Measurements from ENCODE around the gene AKAP13. TPM values are rescaled to one million over a fixed set of nuclear protein-coding genes. Genes with fewer than 3 reads are reported as not detected.

Gene AKAP13
- total RNA-seq, 4 donors from 2014 or later = 189 to 405 (median 244) TPM

DNA sequence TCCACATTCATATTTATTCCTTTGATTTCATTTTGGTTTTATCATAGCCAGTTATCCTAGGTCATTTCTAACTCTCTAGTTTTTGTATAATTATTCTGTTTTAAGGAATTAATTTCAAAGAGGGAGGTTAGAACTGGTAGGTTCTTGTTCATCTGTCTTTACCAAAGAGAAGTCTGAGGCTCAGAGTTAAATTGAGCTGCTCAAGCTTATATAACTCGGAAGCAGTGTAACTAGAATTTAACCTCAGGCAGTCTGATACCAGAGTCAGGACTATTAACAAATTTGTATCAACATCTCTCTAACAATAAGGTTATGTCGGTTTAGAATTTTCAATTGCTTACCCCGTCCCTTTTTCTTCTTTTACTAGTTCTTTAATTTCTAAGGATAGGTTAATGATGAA, 84.1 kb downstream of the AKAP13 start:
- H3K4me1 ChIP-seq = peaks cover 19 to 30% of the 10 kb centered on the region in 2 donors
- no peak overlapping the region for H3K27ac ChIP-seq
- H3K4me3 ChIP-seq (replicated peaks in 1 of 3) = no peak overlapping the region
- intact Hi-C loops (cut with DNase I) = no loop called here
- no peak for DNase-seq
- TF ChIP-seq, protein P1, sequence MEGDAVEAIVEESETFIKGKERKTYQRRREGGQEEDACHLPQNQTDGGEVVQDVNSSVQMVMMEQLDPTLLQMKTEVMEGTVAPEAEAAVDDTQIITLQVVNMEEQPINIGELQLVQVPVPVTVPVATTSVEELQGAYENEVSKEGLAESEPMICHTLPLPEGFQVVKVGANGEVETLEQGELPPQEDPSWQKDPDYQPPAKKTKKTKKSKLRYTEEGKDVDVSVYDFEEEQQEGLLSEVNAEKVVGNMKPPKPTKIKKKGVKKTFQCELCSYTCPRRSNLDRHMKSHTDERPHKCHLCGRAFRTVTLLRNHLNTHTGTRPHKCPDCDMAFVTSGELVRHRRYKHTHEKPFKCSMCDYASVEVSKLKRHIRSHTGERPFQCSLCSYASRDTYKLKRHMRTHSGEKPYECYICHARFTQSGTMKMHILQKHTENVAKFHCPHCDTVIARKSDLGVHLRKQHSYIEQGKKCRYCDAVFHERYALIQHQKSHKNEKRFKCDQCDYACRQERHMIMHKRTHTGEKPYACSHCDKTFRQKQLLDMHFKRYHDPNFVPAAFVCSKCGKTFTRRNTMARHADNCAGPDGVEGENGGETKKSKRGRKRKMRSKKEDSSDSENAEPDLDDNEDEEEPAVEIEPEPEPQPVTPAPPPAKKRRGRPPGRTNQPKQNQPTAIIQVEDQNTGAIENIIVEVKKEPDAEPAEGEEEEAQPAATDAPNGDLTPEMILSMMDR (IDR thresholded peaks at IDR 0.05) = no peak
- TF ChIP-seq POLR2A (IDR thresholded peaks at IDR 0.05) = no peak
- no peaks in the 10 kb centered on the region for H3K36me3 ChIP-seq
- H3K27me3 ChIP-seq = no peaks in the 10 kb centered on the region
- no peaks in the 10 kb centered on the region for H3K9me3 ChIP-seq
- WGBS, 2 donors = 87 to 93% methylated on average over 3 of the region's 3 CpGs

DNA sequence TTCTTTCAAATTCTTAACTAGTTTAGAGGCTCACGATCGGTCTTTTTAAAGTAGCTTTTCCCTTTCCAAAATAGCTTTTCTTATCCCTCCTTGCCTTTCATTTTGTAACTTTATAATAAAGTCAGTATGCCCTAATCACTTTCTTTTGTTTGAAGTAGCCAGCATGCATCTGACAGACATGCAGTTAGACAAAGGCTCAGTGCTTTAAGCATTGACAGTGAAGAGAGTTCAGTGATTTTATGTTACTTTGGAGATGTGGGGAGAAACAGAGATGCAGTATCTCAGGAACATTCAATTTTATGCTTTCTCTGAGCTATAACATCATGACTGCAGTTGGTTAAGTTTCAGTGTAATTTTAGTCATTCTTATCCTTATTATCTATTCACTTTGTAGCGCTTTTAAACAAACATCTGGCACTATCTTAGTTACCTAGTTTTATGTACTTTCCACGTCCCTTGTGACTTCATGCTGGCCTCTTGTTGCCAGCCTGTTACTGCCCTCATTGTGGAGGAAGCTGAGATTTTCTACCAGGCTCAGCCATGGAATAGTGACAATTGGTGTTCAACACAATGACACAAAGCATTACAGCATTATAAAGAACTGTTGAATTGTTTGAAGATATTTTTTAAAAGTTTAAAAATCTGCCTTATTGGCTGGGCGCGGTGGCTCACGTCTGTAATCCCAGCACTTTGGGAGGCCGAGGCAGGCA, 90.3 kb downstream of the AKAP13 start:
- intact Hi-C loops (cut with DNase I) = no loop called here
- H3K36me3 ChIP-seq = no peaks in the 10 kb centered on the region
- 92 to 94% methylated on average over 8 of the region's 8 CpGs for WGBS, 2 donors
- peaks cover 23 to 36% of the 10 kb centered on the region in 2 donors for H3K4me1 ChIP-seq
- no peaks in the 10 kb centered on the region for H3K27me3 ChIP-seq
- DNase-seq = no peak
- H3K9me3 ChIP-seq = no peaks in the 10 kb centered on the region
- TF ChIP-seq, protein P1 (IDR thresholded peaks at IDR 0.05) = no peak
- no peak for TF ChIP-seq POLR2A (IDR thresholded peaks at IDR 0.05)
- no peak overlapping the region for H3K27ac ChIP-seq
- no peak overlapping the region for H3K4me3 ChIP-seq (replicated peaks in 1 of 3)

DNA sequence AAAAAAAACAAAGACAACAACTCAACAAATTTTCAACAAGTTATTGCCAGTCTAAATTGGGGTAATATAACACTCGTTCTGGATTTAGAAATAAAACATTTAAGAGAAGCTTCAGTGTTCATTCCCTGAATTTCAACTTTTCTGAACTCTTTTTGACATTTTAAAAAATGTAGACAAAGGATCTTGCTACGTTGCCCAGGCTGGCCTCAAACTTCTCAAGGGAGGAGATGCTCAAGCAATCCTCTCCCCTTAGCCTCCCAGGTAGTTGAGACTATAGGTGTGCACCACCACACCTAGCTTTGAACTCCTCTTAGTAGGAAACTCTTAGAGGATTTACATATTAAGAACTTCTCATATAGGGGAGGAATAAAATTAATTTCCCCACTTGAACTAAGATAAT, 91.9 kb downstream of the AKAP13 start:
- 95 to 100% methylated on average over 2 of the region's 2 CpGs for WGBS, 2 donors
- H3K4me1 ChIP-seq = peaks cover 36 to 52% of the 10 kb centered on the region in 2 donors
- DNase-seq = no peak

GRCh38 chr15:85473455-85473854, 93.1 kb downstream of the AKAP13 start:
- no peaks in the 10 kb centered on the region for H3K36me3 ChIP-seq
- WGBS, 2 donors = 80 to 81% methylated on average over 3 of the region's 3 CpGs
- no peak overlapping the region for H3K4me3 ChIP-seq (replicated peaks in 1 of 3)
- intact Hi-C loops (cut with DNase I) = no loop called here
- H3K27me3 ChIP-seq = no peaks in the 10 kb centered on the region
- H3K27ac ChIP-seq = no peak overlapping the region
- H3K9me3 ChIP-seq = no peaks in the 10 kb centered on the region
- DNase-seq = no peak
- H3K4me1 ChIP-seq = peaks cover 38 to 54% of the 10 kb centered on the region in 2 donors
- TF ChIP-seq, protein P1 (IDR thresholded peaks at IDR 0.05) = no peak
- TF ChIP-seq POLR2A (IDR thresholded peaks at IDR 0.05) = no peak

More for the DNA sequence above, 91.9 kb downstream of the AKAP13 start:
- TF ChIP-seq POLR2A (IDR thresholded peaks at IDR 0.05) = no peak
- TF ChIP-seq, protein P1 (IDR thresholded peaks at IDR 0.05) = no peak
- no peaks in the 10 kb centered on the region for H3K36me3 ChIP-seq
- H3K4me3 ChIP-seq (replicated peaks in 1 of 3) = no peak overlapping the region
- H3K9me3 ChIP-seq = no peaks in the 10 kb centered on the region
- H3K27me3 ChIP-seq = no peaks in the 10 kb centered on the region
- no peak overlapping the region for H3K27ac ChIP-seq
- intact Hi-C loops (cut with DNase I) = no loop called here

- H3K4me1 ChIP-seq = peaks cover 40 to 63% of the 10 kb centered on the region in 2 donors
- no peaks in the 10 kb centered on the region for H3K27me3 ChIP-seq
- 69 to 78% methylated on average over 8 of the region's 8 CpGs for WGBS, 2 donors
- H3K36me3 ChIP-seq = no peaks in the 10 kb centered on the region
- no peak for DNase-seq
- H3K27ac ChIP-seq = no peak overlapping the region
- intact Hi-C loops (cut with DNase I) = no loop called here
- TF ChIP-seq, protein P1 (IDR thresholded peaks at IDR 0.05) = no peak
- TF ChIP-seq POLR2A (IDR thresholded peaks at IDR 0.05) = no peak
- no peak overlapping the region for H3K4me3 ChIP-seq (replicated peaks in 1 of 3)
- no peaks in the 10 kb centered on the region for H3K9me3 ChIP-seq
These were observed 94.4 kb downstream of the AKAP13 start for GRCh38 chr15:85474700-85475316.
